ENCODE results near the gene TCTN2.

- TF ChIP-seq CTCF (conservative IDR thresholded peaks at IDR 0.05 in 1 of 2, IDR thresholded peaks at IDR 0.05 in 1 of 2; ENCODE audit: extremely low read depth in 1 of 2, insufficient read depth in 1 of 2, low read depth in 1 of 2, low read length in 2 of 2) (no peak), EZH2 (IDR thresholded peaks at IDR 0.05; ENCODE audit: borderline replicate concordance, low read length) (no peak)
These were observed 25.7 kb downstream of the TCTN2 start for GRCh38 chr12:123696646-123697045.

Measured in mammary epithelial cell (primary cell).